Calu3 (cell line): ENCODE results near the gene NMT1. TPM values are rescaled to one million over a fixed set of nuclear protein-coding genes. Genes with fewer than 3 reads are reported as not detected.

ENCODE experiments used
- BruUV-seq: library from RNA; stranded (reverse); fragments of 400-500 nt; replicated peaks from 2 replicates; lab custom pipeline; 2021; lab: Mats Ljungman, UMichigan
- CTCF ChIA-PET: fragments of 300-600 bp; sonication (Branson Sonifier 250); formaldehyde crosslinking; loops from one replicate; lab custom pipeline; 2022; ENCODE audit warnings: antibody characterized with exemption; lab: Charles Lee
- DNase-seq: peaks from one replicate; pipeline ENCODE4 v3.0.0; 2022
- H3K27ac Mint-ChIP-seq: one replicate; pipeline ENCODE4 v1.8.0; 2022; ENCODE audit warnings: mixed read lengths; ENCODE audit not compliant: unreplicated experiment
- H3K27me3 Mint-ChIP-seq: one replicate; pipeline ENCODE4 v1.8.0; 2022; ENCODE audit warnings: mixed read lengths; ENCODE audit not compliant: unreplicated experiment
- H3K36me3 Mint-ChIP-seq: one replicate; pipeline ENCODE4 v1.8.0; 2022; ENCODE audit warnings: mild to moderate bottlenecking, moderate library complexity, mixed read lengths; ENCODE audit not compliant: insufficient read depth, unreplicated experiment
- H3K4me1 Mint-ChIP-seq: one replicate; pipeline ENCODE4 v1.8.0; 2022; ENCODE audit warnings: mild to moderate bottlenecking, low read depth, mixed read lengths; ENCODE audit not compliant: unreplicated experiment
- H3K4me3 Mint-ChIP-seq: one replicate; pipeline ENCODE4 v1.8.0; 2022; ENCODE audit warnings: mild to moderate bottlenecking, low read depth, moderate library complexity, mixed read lengths; ENCODE audit not compliant: unreplicated experiment
- H3K9me3 Mint-ChIP-seq: one replicate; pipeline ENCODE4 v1.8.0; 2022; ENCODE audit warnings: low read depth, mixed read lengths; ENCODE audit not compliant: unreplicated experiment
- intact Hi-C: fragments of 100-400 bp; cut with micrococcal nuclease; formaldehyde crosslinking; loops from one replicate; pipeline ENCODE4 v1.10.0; 2022; ENCODE audit not compliant: unreplicated experiment
- total RNA-seq: library from RNA; stranded (reverse); gene quantifications from 2 replicates; pipeline ENCODE4 v1.2.3, GENCODE V29; 2022
- TF ChIP-seq, protein P1 (sequence below): fragments of 200-600 bp; IDR thresholded peaks from one replicate; pipeline ENCODE4 v1.8.0; 2022; ENCODE audit warnings: antibody characterized with exemption; ENCODE audit not compliant: unreplicated experiment

NMT1 gene
- total RNA-seq, 1 experiment from 2014 or later, result 185 TPM

DNA sequence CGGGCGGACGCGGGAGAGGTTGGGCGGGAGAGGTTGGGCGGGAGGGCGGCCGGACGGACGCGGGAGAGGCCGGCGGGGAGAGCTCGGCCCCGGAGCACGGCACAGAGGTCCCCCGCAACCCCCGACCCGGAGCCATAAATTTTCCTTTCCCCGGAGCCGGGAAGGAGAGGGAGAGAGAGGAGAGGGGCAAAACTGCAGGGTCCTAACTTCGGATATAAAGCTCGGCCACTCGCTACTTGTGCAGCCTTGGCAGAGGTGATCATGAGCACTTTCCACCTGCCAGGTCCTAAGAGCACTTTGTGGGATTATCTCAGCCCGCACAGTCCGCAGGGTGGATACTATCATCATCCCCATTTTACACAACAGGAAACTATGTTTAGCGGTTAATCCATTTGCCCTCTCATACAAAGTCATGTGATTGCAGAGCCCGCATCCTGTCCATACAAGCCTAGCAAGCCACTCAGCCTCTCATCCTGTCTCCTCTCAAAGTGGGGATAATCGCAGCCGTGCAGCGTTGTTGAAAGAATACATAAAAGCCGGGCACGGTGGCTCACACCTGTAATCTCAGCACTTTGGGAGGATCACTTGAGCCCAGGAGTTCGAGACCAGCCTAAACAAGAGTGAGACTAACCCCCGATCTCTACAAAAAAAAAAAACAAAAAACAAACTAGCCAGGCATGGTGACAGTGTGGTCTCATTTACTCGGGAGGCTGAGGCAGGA, 8.9 kb upstream of the NMT1 start:
- intact Hi-C loops, result loop anchor here (5.0 kb wide), 1 partner anchor 80 kb away; the partner anchor contains the start of gene PLCD3
- TF ChIP-seq, protein P1, sequence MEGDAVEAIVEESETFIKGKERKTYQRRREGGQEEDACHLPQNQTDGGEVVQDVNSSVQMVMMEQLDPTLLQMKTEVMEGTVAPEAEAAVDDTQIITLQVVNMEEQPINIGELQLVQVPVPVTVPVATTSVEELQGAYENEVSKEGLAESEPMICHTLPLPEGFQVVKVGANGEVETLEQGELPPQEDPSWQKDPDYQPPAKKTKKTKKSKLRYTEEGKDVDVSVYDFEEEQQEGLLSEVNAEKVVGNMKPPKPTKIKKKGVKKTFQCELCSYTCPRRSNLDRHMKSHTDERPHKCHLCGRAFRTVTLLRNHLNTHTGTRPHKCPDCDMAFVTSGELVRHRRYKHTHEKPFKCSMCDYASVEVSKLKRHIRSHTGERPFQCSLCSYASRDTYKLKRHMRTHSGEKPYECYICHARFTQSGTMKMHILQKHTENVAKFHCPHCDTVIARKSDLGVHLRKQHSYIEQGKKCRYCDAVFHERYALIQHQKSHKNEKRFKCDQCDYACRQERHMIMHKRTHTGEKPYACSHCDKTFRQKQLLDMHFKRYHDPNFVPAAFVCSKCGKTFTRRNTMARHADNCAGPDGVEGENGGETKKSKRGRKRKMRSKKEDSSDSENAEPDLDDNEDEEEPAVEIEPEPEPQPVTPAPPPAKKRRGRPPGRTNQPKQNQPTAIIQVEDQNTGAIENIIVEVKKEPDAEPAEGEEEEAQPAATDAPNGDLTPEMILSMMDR, result no peak
- peak overlapping the region; percentile 84 for H3K4me3 Mint-ChIP-seq
- BruUV-seq, result TSS peak; percentile 94
- CTCF ChIA-PET, result interaction anchor here (0.6 to 1.4 kb wide), 3 partner anchors 9 to 1123 kb away, joined by 4 to 6 read pairs (median 4); partner anchors contain the start of gene NMT1
- no peaks in the 10 kb centered on the region for H3K27me3 Mint-ChIP-seq
- peak; percentile 44 for DNase-seq
- H3K4me1 Mint-ChIP-seq, result peaks cover 12% of the 10 kb centered on the region
- H3K9me3 Mint-ChIP-seq, result no peaks in the 10 kb centered on the region
- H3K36me3 Mint-ChIP-seq, result peaks cover 36% of the 10 kb centered on the region
- H3K27ac Mint-ChIP-seq, result peak overlapping the region; percentile 69

DNA sequence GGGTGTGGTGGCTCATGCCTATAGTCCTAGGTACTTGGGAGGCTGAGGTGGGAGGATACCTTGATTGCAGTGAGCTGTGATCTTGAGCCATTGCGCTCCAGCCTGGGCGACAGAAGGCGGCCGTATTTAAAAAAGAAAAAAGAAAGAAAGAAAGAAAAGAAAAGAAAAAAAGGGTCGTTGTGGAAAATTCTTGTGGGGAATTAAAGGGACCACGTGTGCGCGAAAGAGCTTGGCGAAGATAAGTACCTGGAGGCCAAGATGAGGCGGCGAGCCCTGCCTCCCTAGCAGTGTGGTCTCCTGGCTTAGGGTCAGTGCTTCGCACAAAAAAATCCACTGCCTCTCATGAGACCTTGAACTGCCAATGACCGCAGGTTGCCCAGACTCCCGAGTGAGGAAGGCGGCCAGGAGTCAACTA, 728 bp upstream of the NMT1 start:
- peak overlapping the region; percentile 100 for H3K27ac Mint-ChIP-seq
- DNase-seq, result no peak
- BruUV-seq, result TSS peak; percentile 88
- TF ChIP-seq, protein P1, result no peak
- intact Hi-C loops, result no loop called here
- H3K9me3 Mint-ChIP-seq, result no peaks in the 10 kb centered on the region
- CTCF ChIA-PET, result interaction anchor here (0.9 to 1.8 kb wide), 9 partner anchors 8 to 112 kb away, joined by 3 to 10 read pairs (median 5); partner anchors contain the start of gene ACBD4
- H3K36me3 Mint-ChIP-seq, result peaks cover 52% of the 10 kb centered on the region
- H3K4me3 Mint-ChIP-seq, result peak overlapping the region; percentile 98
- peaks cover 17% of the 10 kb centered on the region for H3K4me1 Mint-ChIP-seq
- H3K27me3 Mint-ChIP-seq, result no peaks in the 10 kb centered on the region

DNA sequence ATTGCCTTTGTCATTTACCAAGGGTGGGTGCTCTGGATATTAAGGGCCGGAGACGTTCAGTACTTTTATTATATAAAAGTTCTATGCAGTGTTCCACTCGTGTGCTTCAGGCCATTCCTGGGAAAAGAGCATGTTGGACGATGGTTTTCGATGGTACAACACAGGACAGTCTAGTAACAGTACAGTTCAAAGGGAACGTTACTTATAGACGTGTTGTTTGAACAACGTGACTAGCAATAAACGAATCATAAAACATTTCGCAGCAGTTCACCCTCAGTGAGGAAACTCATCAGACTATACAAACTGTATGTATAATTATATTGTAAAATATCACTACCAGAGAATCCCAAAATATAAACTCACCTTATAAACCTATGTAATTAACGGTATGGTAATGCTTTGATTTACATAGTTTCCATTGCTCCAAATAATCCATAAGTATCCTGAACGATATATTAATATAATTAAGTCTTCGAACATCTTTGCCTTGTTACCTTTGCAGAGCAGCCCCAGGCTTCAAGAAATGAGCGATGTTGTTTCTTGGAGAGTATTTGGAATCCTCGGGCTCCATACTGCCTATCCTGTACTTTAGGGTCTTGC, 589 bp downstream of the NMT1 start:
- H3K36me3 Mint-ChIP-seq, result peaks cover 52% of the 10 kb centered on the region
- H3K27ac Mint-ChIP-seq, result peak overlapping the region; percentile 100
- peaks cover 17% of the 10 kb centered on the region for H3K4me1 Mint-ChIP-seq
- no peaks in the 10 kb centered on the region for H3K9me3 Mint-ChIP-seq
- H3K27me3 Mint-ChIP-seq, result no peaks in the 10 kb centered on the region
- H3K4me3 Mint-ChIP-seq, result peak overlapping the region; percentile 98
- TSS peak; percentile 81 for BruUV-seq
- intact Hi-C loops, result no loop called here
- no peak for DNase-seq
- CTCF ChIA-PET, result interaction anchor here (0.6 to 1.8 kb wide), 9 partner anchors 10 to 111 kb away, joined by 3 to 10 read pairs (median 5); partner anchors contain the start of gene ACBD4
- TF ChIP-seq, protein P1, result no peak

- BruUV-seq, result no TSS peak
- TF ChIP-seq, protein P1, result no peak
- Mint-ChIP-seq H3K9me3 (no peaks in the 10 kb centered on the region), H3K27me3 (no peaks in the 10 kb centered on the region), H3K36me3 (peaks cover 55% of the 10 kb centered on the region), H3K4me3 (peak overlapping the region; percentile 98), H3K4me1 (peaks cover 17% of the 10 kb centered on the region), H3K27ac (no peak overlapping the region)
- DNase-seq, result no peak
- CTCF ChIA-PET, result interaction anchor here (0.6 to 0.8 kb wide), 3 partner anchors 14 to 272 kb away, joined by 3 to 7 read pairs (median 4); no protein-coding TSS in a partner anchor
- intact Hi-C loops, result no loop called here
These were observed 2.1 kb downstream of the NMT1 start for GRCh38 chr17:45063198-45063597.
